ENCODE data around the gene KLHL29. TPM values are rescaled to one million over a fixed set of nuclear protein-coding genes. Genes with fewer than 3 reads are reported as not detected.

KLHL29 gene
- total and polyA plus RNA-seq, 10 of the 15 experiments (the other 5 are each of a cell fraction or from before 2014, with no cell fraction given): 1.4 to 19.5 (median 6.1) TPM

DNA sequence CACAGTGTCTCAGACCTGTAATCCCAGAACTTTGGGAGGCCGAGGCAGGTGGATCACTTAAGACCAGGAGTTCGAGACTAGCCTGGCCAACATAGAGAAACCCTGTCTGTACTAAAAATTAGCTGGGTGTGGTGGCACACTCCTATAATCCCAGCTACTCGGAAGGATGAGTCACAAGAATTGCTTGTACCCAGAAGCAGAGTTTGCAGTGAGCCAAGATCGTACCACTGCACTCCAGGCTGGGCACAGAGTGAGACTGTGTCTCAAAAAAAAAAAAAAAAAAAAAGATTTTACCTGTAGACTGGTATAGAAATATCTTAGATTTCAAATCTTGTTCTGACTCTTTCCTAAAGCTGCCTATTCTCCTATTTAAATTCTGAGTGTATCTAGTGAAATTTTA is 7.2 kb upstream of the KLHL29 start:
- SMC1A ChIA-PET (ENCODE audit: uncharacterized antibody, unreplicated experiment): interaction anchor here (0.6 to 2.0 kb wide), 2 partner anchors 11 to 15 kb away, joined by 3 to 6 read pairs; no protein-coding TSS in a partner anchor
- Histone ChIP-seq H3K27me3 (replicated peaks in 1 of 2; ENCODE audit: control insufficient read depth in 2 of 2, insufficient read depth in 2 of 2, low read length in 1 of 2) (no peaks in the 10 kb centered on the region), H4K20me1 (ENCODE audit: control insufficient read depth, insufficient read depth) (no peaks in the 10 kb centered on the region), H3K79me2 (ENCODE audit: control insufficient read depth, insufficient read depth, low read length) (no peaks in the 10 kb centered on the region), H3K9ac (ENCODE audit: control insufficient read depth, insufficient read depth, low read length) (no peak overlapping the region), H3K9me3 (replicated peaks; ENCODE audit: control insufficient read depth, insufficient read depth, low read length) (no peaks in the 10 kb centered on the region), H3K36me3 (ENCODE audit: control insufficient read depth in 2 of 2, insufficient read depth in 2 of 2, low read length in 1 of 2) (no peaks in the 10 kb centered on the region), H3K4me2 (ENCODE audit: control insufficient read depth, insufficient read depth) (no peak overlapping the region), H3K27ac (ENCODE audit: control insufficient read depth, insufficient read depth) (no peak overlapping the region), H2AFZ (ENCODE audit: control insufficient read depth, low read depth, low read length) (no peak overlapping the region), H3K4me3 (no peak overlapping the region), H3K4me1 (ENCODE audit: control insufficient read depth, insufficient read depth, low read length) (peaks cover 45% of the 10 kb centered on the region)
- no TSS peak for BruUV-seq (replicated peaks)
- CTCF ChIA-PET: interaction anchor here (3.2 kb wide), 1 partner anchor 11 kb away, joined by 10 read pairs; no protein-coding TSS in a partner anchor
- DNase-seq (ENCODE audit: low read depth, low spot score): no peak
- intact Hi-C loops (cut with micrococcal nuclease; ENCODE audit: unreplicated experiment) (no loop called here), in situ Hi-C loops (cut with MboI) (loop anchor here (25.0 kb wide), 1 partner anchor 985 kb away; the partner anchor contains the start of gene ITSN2)
- POLR2A ChIA-PET: interaction anchor here (0.5 to 0.7 kb wide), 2 partner anchors 74 to 422 kb away, joined by 3 to 6 read pairs; no protein-coding TSS in a partner anchor
- FAIRE-seq: no peak
- ATAC-seq: no peak
- RAD21 ChIA-PET (ENCODE audit: unreplicated experiment): interaction anchor here (0.8 kb wide), 1 partner anchor 68 kb away, joined by 4 read pairs; no protein-coding TSS in a partner anchor
- 89% methylated on average over 4 of the region's 4 CpGs for WGBS (ENCODE audit: insufficient coverage, insufficient replicate concordance, low lambda C conversion rate, missing lambda C conversion rate)
- TF ChIP-seq FOXM1 (IDR thresholded peaks at IDR 0.05; ENCODE audit: low read depth, low read length) (no peak), BMI1 (IDR thresholded peaks at IDR 0.05; ENCODE audit: borderline replicate concordance) (no peak), ZNF217 (IDR thresholded peaks at IDR 0.05) (no peak), PRDM15 (CRISPR knock-in tag; IDR thresholded peaks at IDR 0.05) (no peak)
